ENCODE data around the gene LRRC42. TPM values are rescaled to one million over a fixed set of nuclear protein-coding genes. Genes with fewer than 3 reads are reported as not detected.
A peak's percentile ranks its signal among the peaks of the same experiment; 100 is the strongest.

LRRC42 gene
- total and polyA plus RNA-seq, 9 of the 15 experiments (the other 6 are each of a cell fraction or from before 2014, with no cell fraction given), result 17.3 to 51.9 (median 35.5) TPM

- TF ChIP-seq ELK1 (CRISPR knock-in tag; IDR thresholded peaks at IDR 0.05) (no peak), MAX (CRISPR knock-in tag; IDR thresholded peaks at IDR 0.05) (no peak), ZBTB7A (IDR thresholded peaks at IDR 0.05; ENCODE audit: borderline replicate concordance, control insufficient read depth, low read depth, low read length) (no peak), U2AF2 (optimal IDR thresholded peaks at IDR 0.05; ENCODE audit: low read depth, low read length) (no peak), RBM25 (IDR thresholded peaks at IDR 0.05; ENCODE audit: low read depth, low read length, severe bottlenecking) (no peak), THRA (IDR thresholded peaks at IDR 0.05) (no peak), SRSF9 (IDR thresholded peaks at IDR 0.05; ENCODE audit: borderline replicate concordance, low read depth, low read length) (no peak), CEBPG (CRISPR knock-in tag; IDR thresholded peaks at IDR 0.05) (no peak), CEBPG (tag; conservative IDR thresholded peaks at IDR 0.05 in 1 of 2, IDR thresholded peaks at IDR 0.05 in 1 of 2) (peak; percentile 57 to 59)
Measured at GRCh38 chr1:53987880-53988279, 41.7 kb downstream of the LRRC42 start (continued).

Data from K562 (cell line).